ENCODE results near the gene MACROD2.

DNA sequence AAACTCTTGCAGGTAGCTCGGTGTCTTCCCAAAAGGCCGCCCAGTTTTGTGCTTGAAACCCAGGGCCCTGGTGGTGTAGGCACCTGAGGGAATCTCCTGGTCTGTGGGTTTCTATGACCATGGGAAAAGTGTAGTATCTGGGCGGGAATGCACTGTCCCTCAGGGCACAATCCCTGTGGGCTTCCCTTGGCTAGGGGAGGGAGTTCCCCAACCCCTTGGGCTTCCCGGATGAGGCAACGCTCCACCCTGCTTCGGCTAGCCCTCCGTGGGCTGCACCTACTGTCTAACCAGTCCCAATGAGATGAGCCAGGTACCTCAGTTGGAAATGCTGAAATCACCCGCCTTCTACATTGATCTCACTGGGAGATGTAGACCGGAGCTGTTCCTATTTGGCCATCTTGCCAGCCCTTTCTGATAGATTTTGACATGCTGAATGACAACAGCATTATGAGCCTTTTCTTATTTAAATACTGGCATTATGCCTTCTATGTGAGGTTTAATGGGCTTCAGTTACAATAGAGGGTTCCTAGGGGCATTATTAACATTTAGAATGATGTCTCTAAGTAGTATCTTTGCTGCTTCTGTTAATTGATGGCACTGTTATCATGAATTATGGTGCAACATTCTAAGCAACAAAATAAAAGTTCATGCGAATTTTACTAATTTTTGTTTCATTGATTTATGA is 475.8 kb downstream of the MACROD2 start:
- TF ChIP-seq, protein P1, sequence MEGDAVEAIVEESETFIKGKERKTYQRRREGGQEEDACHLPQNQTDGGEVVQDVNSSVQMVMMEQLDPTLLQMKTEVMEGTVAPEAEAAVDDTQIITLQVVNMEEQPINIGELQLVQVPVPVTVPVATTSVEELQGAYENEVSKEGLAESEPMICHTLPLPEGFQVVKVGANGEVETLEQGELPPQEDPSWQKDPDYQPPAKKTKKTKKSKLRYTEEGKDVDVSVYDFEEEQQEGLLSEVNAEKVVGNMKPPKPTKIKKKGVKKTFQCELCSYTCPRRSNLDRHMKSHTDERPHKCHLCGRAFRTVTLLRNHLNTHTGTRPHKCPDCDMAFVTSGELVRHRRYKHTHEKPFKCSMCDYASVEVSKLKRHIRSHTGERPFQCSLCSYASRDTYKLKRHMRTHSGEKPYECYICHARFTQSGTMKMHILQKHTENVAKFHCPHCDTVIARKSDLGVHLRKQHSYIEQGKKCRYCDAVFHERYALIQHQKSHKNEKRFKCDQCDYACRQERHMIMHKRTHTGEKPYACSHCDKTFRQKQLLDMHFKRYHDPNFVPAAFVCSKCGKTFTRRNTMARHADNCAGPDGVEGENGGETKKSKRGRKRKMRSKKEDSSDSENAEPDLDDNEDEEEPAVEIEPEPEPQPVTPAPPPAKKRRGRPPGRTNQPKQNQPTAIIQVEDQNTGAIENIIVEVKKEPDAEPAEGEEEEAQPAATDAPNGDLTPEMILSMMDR (IDR thresholded peaks at IDR 0.05): no peak
- TF ChIP-seq POLR2A (IDR thresholded peaks at IDR 0.05): no peak
- TF ChIP-seq POLR2AphosphoS5 (IDR thresholded peaks at IDR 0.05): no peak
- TF ChIP-seq EP300 (IDR thresholded peaks at IDR 0.05): no peak

Data from suprapubic skin (tissue), 4 donors.